Posterior cingulate gyrus (tissue), 11 donors: ENCODE data around the gene CADM2.

Experiments used
- DNase-seq, 10 donors: peaks; one replicate each; pipeline versions ENCODE4 v3.0.0 to v3.0.0-alpha.2; 2020 to 2021; ENCODE audit warnings: mixed read lengths in 3 of 10
- intact Hi-C: fragments of 100-400 bp; cut with DNase I; formaldehyde crosslinking; loops from one replicate; pipeline ENCODE4 v1.15.1; 2023

Gene CADM2

DNA sequence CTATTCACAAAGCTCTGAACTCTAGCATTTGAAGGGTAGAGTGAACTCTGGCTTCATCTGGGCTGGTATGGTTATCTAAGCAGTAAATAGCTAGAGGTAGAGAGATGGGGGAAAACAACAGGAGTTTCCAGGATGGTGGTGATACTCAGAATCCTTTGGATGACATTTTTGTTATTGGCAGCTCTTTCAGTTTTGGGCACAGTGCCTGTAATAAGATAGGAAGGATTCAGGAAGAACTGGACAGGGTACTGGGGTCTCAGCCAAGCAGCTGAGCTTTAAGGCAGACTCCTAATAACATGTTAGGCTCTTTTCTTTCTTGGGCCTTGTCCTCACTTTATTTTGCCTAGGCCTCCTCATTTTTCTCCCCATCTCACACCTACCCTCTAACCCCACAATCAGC, 338.5 kb downstream of the CADM2 start:
- intact Hi-C loops = no loop called here
- no peak for DNase-seq

DNA sequence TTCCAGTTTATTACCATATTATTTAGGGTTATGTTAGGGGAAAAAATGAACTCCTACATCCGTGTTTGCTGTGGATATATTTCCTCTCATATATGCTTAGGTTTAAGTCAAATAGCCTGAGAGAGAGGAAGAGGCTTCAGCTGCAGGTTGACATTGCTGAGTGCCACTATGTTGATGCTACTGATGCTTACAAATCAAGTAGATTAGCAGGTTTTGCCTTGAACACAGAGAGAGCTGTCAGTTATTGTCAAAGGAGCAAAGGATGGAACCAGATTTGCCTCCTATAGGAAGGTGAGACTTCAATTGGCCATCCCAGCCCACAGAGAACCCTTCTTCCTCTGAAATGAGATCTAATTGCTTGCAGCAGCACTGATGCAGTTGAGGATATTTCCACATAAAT, 339.2 kb downstream of the CADM2 start:
- no peak for DNase-seq

DNA sequence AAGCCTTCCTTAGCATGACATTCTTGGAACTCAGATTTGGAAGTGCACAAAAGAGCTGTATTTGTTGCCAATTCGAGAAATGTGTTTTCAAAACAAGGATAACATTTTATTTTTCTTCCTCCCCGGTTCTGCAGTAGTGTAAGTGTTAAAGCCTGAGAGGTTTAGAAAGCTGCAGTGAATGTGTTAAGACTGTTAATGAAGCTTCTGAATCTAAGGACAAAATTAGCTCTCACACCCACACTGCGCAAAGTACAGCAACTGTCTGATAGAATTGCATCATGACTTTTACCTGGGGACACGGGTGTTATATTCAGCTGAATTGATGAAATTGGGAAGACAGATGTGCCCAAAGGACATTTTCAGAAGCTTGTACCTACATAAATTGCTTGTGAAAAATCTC, 344.4 kb downstream of the CADM2 start:
- DNase-seq = no peak
- intact Hi-C loops = no loop called here

More for the DNA sequence above, 339.2 kb downstream of the CADM2 start:
- intact Hi-C loops = no loop called here

DNA sequence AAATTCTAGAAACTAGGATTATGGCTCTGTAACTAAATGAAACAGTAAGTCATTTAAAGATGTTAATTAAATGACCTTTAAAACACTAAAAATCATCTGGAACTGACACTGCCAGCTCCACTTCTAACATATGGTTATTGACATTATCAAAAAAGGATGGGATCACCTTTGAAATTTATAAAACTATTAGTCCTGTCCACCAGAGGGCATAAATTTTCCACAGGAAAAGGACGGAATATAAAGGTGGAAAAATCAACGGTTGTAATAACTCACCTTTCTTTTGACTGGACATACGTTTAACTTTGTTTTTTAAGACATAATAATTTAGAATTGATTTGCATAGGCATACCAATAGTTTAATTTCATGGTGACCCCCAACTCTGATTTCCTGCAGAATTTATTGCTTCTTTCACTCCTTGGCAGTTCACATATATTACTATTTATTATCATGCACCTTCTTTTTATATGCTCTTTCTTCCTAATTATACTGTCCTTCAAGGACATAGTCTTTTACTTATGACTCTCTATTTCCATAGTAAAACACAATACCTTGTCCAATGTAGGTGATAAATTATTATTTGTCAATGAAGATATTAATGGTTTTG, 345.7 kb downstream of the CADM2 start:
- DNase-seq = no peak
- intact Hi-C loops = no loop called here

DNA sequence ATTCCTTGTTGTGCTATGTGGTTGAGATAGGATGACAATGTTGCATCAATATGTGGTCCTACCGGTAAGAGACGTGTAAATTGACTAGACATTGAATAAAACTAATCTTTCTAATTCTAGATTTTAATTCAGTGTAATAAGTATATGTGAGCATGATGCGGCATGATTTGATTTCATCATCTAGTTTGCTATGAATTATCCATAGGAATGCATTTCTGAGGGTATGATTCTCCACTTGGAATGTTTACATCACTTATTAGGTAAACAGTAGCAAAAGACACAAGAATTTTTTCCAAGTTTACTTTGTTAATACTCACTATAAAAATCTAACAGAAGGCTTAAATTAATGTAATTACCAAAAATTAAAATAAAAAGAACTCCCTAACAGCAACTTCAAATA, 353.5 kb downstream of the CADM2 start:
- intact Hi-C loops = no loop called here
- DNase-seq = no peak

DNA sequence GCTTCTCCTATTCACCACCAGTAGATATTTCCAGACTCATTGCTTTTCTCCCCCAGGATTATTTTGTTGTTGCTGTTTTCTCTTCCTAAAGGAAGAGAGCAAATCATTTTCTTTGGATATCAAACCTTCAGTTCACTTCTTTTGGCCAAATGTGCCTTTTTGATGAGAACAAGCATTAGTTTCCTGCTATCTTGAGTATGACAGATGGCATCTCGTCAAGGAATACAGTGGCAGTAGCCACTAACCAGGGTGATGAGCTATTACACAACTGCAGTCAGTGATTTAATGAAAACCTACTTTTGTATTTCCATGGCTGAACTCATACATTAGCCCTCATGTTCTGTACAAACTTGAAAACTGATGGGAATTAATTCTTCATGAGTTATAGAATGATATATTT, 354.6 kb downstream of the CADM2 start:
- intact Hi-C loops = no loop called here
- no peak for DNase-seq

DNA sequence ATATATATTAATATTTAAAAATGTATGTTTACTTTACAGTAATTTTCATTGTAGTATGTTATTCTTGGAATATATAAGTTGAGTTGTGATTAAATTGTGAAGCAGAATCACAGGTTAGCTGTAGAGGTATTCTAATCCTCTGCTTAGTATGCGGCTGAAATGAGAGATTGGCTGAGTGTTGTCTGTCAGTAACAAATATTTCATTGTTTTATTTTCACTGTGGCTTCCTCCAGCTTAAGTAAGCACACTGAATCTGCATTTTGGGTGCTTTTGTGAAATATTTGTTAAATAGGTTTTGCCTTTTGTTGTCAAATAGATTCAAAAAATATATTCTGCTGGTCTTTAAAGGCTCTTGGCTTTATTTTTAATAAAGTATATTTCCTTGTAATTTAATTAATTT, 357.5 kb downstream of the CADM2 start:
- intact Hi-C loops = no loop called here
- no peak for DNase-seq

DNA sequence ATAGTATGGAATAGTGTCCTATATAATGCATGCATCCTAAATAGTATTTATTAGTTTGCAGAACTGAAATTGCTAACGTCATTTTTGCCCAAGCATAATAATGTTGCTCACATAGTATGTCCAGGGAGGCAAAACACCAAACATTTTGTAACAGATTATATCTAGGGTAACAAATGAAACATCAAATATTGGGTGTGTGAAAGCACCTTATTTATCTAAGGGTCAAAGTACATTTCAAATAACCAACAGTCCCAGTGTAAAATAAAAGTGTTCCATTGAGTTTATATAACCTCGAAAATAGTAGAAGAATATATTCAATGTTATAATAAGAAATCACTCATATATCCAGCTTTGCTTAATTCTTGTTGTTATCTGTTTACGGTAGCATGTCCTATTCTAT, 363.1 kb downstream of the CADM2 start:
- intact Hi-C loops = no loop called here

DNA sequence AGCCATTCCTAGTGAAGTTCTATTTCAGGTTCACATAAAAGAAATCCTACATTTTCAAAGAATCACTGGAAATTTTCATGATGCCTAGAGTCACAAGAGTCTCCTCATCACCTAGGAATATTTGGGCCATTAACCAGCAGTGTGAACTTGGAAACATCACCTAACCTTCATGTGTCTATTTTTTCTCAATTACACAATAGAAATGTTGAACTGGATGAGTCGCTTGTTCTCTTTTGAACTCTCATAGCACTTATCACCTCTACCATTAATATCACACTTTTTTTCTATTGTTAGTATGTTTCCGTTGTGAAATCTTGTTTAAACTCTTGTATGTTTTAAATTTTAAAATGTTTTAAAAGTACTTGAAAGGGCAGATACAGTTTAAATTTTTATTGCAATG, 371.3 kb downstream of the CADM2 start:
- no peak for DNase-seq
- intact Hi-C loops = no loop called here

More for the DNA sequence above, 363.1 kb downstream of the CADM2 start:
- DNase-seq = no peak

DNA sequence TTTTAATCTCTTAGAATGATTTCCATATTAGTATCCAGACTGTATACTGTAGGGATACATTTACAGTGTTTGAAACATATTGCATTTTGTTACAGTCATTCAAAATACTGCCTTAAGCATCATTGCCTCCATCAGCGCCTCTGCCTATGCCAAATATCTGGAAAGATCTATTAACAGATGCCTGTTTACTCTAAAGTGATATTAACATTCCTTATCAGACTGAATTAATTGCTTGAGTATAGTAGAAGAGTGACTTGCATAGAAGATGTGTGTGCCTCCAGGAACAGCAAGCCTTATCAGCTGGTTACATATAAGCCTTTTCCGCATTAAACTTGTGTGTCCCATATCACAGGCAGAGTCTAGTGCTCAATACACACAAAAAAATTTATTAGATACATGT, 379.1 kb downstream of the CADM2 start:
- no peak for DNase-seq
- intact Hi-C loops = no loop called here

DNA sequence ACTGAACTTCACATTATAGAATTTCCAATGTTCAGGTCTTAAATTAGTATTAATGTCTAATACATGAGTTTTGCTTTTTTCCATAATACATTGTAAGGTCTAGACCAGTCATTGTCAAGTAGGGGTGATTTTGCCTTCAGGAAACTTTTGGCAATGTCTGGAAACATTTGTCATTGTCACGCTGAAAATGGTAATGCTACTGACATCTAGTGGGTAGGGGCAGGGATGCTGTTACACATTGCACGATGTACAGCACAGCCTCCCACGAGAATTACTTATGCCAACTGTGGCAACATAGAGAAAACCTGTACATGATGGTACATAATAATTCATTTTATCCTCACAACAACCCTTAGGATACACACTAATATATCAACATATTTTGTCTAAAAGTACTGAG, 384.1 kb downstream of the CADM2 start:
- intact Hi-C loops = loop anchor here (5.0 kb wide), 1 partner anchor 371 kb away; no protein-coding TSS in a partner anchor
- peak in 3 of 10 donors; percentile 17 to 50 (median 48) for DNase-seq

DNA sequence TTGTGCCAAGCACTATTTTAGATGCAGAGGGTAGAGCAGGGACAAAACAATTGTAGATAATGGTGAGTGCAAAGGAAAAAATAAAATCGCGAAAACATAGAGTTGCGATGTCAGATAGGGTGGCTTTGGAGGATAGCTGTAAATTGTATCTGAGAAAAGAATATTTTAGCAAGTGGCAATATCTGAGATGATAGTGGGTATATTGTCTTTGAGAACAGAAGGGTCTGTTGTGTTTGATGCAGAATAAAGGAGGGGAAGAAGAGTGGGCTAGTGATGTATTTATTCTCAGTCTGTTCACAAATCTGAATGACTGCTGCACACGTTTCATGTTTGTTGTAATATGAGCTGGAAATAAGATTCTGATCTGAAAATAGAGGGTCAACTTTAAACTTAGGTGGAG, 396.8 kb downstream of the CADM2 start:
- DNase-seq = no peak
- intact Hi-C loops = loop anchor here (5.0 kb wide), 1 partner anchor 383 kb away; no protein-coding TSS in a partner anchor

DNA sequence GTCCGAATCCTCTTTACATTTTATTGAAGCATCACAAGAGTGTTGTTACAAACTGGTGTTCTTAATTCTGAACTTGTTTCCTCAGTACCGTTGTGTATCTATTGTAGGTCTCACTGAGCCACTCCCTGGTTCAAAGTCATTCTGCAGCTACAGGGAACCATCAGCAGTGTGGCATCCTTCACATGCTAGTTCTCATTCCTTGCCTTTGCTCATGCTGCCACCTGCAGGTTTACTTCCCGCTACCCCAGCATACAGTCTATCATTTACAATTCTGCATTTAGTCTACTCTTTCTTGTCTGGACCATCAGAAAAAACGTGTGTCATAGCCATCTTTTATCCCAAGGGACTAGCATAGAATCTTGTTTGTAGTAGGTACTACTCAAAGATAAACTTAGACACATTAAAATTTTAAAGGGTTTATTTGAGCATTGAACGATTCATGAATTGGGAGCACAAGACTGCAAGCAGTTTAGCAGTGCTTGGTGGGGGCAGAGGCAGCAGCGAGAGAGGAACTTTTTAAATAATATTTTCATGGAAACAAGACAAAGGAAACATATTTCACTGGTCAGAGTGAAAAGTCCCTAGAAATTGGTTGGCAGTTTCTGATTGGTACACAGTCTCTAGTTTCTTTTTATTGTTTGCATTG, 402.1 kb downstream of the CADM2 start:
- peak in 9 of 10 donors; percentile 33 to 91 (median 77) for DNase-seq
- intact Hi-C loops = loop anchor here (5.0 kb wide), 1 partner anchor 814 kb away; no protein-coding TSS in a partner anchor

DNA sequence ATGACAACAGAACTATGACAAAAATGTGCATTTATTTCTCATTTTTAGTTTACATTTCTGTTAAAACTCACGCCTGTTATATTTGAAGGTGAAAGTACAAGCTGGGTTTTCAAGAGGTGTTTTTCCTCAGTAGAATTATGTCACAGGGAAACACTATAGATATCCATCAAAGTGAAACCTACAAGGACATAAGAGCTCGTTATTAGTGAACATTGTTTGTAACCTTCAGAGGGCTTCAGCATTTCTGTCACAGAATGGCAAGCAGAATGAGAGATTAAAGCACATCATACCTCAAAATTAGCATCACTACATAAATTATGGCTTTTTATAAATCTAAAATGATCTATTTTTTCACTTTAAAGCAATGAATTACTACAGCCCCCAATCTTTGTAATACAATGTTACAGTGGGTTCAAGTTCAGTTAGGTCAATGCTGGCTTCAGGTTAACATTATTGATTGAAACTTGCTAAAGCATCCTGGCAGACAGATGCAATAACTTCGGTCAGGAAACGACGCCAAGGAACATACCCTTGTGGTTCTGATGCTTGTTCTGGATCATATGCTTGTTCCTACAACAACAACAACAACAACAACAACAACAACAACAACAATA, 405.6 kb downstream of the CADM2 start:
- DNase-seq = no peak
- intact Hi-C loops = loop anchor here (5.0 kb wide), 1 partner anchor 817 kb away; no protein-coding TSS in a partner anchor

DNA sequence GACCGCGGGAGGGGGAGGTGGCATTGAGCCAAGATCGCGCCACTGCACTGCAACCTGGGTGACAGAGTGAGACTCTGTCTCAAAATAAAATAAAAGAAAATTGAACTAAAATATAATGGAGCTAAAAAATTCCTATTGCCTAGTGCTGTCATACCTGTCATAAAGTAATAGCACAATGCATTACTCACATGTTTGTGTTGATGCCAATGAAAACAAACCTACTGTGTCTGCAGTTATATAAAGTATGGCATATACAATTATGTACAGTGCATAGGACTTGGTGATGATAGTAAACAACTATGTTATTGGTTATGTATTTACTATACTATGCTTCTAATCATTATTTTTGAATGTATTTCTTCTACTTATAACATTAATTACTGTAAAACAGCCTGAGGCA, 411.6 kb downstream of the CADM2 start:
- intact Hi-C loops = no loop called here
- peak in 1 of 10 donors; percentile 62 for DNase-seq

DNA sequence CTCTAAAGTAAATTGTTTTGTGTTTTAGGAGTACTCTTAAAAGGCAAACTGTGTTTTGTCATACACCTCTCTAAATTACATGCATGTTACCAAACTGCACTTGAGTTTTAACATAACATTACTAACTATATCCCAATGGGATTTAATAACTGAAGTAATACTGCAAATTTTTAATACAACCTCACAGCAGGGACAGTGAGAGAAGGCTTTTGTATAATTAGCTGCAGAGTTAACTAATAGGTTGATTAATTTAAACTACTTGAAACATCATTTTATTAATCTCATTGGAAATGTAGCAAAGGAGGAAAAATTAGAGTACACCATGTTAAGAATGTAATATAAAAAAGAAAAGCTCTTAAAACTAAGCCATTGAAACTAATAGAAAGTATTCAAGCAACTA, 417.3 kb downstream of the CADM2 start:
- no peak for DNase-seq
- intact Hi-C loops = no loop called here

DNA sequence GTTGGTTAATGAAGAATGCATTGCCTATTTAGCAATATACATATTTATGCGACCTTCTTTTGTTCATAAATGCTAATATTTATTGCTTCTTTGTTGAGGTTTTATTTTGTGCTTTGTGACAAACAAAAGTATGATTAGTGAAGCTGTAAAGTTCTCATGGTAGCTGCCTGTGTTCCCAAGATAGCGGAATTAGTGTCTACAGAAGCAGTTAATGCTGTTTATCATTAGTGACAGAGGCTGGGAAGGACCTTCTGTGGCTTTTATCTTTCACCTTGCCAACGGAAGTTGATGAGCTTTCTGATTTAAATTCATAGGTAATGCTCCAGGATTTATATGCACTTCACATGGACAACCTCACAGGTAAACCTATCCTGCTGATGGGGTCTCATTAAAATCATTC, 418.3 kb downstream of the CADM2 start:
- no peak for DNase-seq
- intact Hi-C loops = no loop called here

DNA sequence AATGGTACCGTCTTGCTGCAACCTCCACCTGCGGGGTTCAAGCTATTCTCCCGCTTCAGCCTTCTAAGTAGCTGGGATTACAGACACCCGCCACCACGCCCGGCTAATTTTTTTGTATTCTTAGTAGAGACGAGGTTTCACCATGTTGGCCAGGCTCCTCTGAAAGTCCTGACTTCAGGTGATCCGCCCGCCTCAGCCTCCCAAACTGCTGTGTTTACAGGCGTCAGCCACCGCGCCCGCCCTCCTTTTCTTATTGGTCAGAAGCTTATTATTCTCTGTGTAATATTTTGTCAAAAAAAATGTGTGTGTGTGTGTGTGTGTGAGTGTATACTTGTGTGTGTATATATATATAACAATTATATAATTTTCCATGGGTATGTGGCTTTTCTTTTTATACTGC, 425.6 kb downstream of the CADM2 start:
- DNase-seq = peak in 1 of 10 donors; percentile 33
- intact Hi-C loops = no loop called here

DNA sequence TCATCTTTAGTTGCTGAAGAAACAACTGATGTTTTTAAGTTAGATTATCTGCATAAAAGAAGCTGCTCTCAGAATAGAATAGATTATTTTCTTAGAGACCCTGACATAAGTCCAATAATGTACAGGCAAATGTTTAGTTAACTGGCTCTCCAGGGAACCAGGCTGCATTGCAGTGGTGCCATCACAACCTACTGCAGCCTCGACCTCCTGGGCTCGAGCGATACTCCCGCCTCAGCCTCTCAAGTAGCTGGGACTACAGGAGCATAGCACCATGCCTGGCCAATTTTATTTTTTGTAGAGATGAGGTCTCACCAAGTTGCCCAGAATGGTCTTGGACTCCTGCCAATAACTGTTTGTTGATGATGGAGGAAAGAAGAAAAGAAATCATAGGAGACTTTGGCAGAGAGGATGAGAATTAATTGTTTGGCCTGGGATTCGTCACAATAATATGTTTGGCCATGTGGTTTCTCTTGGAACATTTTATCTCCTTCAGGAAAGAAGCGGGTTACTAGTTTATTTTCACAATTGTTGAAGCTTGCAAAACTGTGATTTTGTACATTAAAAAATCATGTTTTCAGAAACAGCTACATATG, 429.2 kb downstream of the CADM2 start:
- DNase-seq = peak in 2 of 10 donors; percentile 57 to 59
- intact Hi-C loops = no loop called here

DNA sequence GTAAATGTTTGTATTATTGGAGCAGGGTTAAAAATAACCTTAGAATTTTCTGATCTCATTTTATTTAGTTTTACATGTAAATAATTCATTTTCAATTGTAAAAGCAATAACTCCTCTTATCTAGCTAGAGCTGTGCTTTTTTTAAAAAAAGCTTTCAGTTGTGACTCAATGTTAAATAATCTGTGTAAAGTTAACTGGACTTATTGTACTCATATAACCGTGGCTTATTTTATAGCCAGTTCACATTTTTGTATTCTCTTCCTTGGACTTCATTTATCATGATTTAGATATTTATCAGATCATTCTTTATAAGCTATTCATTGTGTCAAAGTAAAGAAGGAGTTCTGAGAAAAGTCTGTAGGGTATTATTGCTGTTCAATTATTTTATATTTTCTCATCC, 435.6 kb downstream of the CADM2 start:
- DNase-seq = no peak
- intact Hi-C loops = no loop called here

DNA sequence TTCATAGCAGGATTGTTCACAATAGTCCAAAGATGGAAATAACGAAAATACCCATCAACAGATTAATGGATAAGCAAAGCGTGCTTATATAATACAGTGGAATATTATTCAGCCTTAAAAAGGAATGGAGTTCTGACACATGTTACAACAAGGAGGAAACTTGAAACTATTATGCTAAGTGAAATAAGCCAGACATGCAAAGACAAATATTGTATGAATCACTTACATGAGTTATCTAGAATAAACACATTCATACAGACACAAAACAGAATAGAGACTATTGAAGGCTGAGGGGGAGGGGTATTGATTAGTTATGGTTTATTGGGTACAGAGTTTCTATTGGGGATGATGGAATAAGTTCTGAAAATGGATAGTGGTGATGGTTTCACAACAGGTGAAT, 438.6 kb downstream of the CADM2 start:
- intact Hi-C loops = no loop called here
- DNase-seq = no peak

DNA sequence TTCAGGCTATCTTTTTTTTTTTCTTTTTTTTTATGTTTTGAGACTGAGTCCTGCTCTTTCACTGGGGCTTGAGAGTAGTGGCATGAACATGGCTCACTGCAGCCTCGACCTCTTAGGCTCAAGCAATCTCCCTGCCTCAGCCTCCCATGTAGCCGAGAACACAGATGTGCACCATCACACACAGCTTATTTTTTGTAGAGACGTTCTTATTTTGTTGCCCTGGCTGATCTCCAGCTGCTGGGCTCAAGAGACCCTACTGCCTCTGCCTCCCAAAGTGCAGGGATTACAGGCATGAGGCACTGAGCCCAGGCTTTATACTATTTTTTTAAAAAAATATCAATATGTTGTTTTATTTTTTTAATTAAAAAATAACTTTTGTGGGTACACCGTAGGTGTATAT, 467.3 kb downstream of the CADM2 start:
- DNase-seq = no peak
- intact Hi-C loops = no loop called here
